Measurements from ENCODE around the gene RAB8B.
A peak's percentile ranks its signal among the peaks of the same experiment; 100 is the strongest.

The RAB8B gene

GRCh38 chr15:63238171-63238570 lies 48.8 kb downstream of the RAB8B start:
- no peak for DNase-seq (ENCODE audit: low spot score)

- no peak for DNase-seq (ENCODE audit: low spot score)
Measured at GRCh38 chr15:63238796-63239195, 49.4 kb downstream of the RAB8B start.

- DNase-seq (ENCODE audit: low spot score) = no peak
Measured at GRCh38 chr15:63240109-63240508, 50.7 kb downstream of the RAB8B start.

GRCh38 chr15:63241316-63241715 lies 51.9 kb downstream of the RAB8B start:
- DNase-seq (ENCODE audit: low spot score) = no peak

GRCh38 chr15:63243101-63243500 lies 53.7 kb downstream of the RAB8B start:
- DNase-seq (ENCODE audit: low spot score) = no peak

- no peak for DNase-seq (ENCODE audit: low spot score)
Measured at GRCh38 chr15:63243776-63244175, 54.4 kb downstream of the RAB8B start.

GRCh38 chr15:63244399-63244798 lies 55.0 kb downstream of the RAB8B start:
- DNase-seq (ENCODE audit: low spot score) = no peak

GRCh38 chr15:63244976-63245645 lies 55.7 kb downstream of the RAB8B start:
- peak; percentile 14 for DNase-seq (ENCODE audit: low spot score)

GRCh38 chr15:63246691-63247469 lies 57.5 kb downstream of the RAB8B start:
- DNase-seq (ENCODE audit: low spot score) = no peak

- no peak for DNase-seq (ENCODE audit: low spot score)
Measured at GRCh38 chr15:63250312-63250965, 61.0 kb downstream of the RAB8B start.

- no peak for DNase-seq (ENCODE audit: low spot score)
Measured at GRCh38 chr15:63251701-63252100, 62.3 kb downstream of the RAB8B start.

- DNase-seq (ENCODE audit: low spot score) = no peak
Measured at GRCh38 chr15:63252292-63252691, 62.9 kb downstream of the RAB8B start.

GRCh38 chr15:63254991-63255390 lies 65.6 kb downstream of the RAB8B start:
- DNase-seq (ENCODE audit: low spot score) = no peak

GRCh38 chr15:63255489-63255990 lies 66.1 kb downstream of the RAB8B start:
- no peak for DNase-seq (ENCODE audit: low spot score)

GRCh38 chr15:63256433-63257274 lies 67.2 kb downstream of the RAB8B start:
- no peak for DNase-seq (ENCODE audit: low spot score)

GRCh38 chr15:63258658-63259057 lies 69.3 kb downstream of the RAB8B start:
- no peak for DNase-seq (ENCODE audit: low spot score)

GRCh38 chr15:63260791-63261190 lies 71.4 kb downstream of the RAB8B start:
- DNase-seq (ENCODE audit: low spot score) = no peak

- DNase-seq (ENCODE audit: low spot score) = no peak
Measured at GRCh38 chr15:63261311-63261710, 71.9 kb downstream of the RAB8B start.

GRCh38 chr15:63263519-63263918 lies 74.1 kb downstream of the RAB8B start:
- no peak for DNase-seq (ENCODE audit: low spot score)

GRCh38 chr15:63264688-63265293 lies 75.4 kb downstream of the RAB8B start:
- no peak for DNase-seq (ENCODE audit: low spot score)

GRCh38 chr15:63274427-63274826 lies 85.0 kb downstream of the RAB8B start:
- no peak for DNase-seq (ENCODE audit: low spot score)
